ENCODE measurements around the gene SCN2A. TPM values are rescaled to one million over a fixed set of nuclear protein-coding genes. Genes with fewer than 3 reads are reported as not detected.

Gene SCN2A
- total RNA-seq, 1 donor from 2014 or later: 0.35 TPM

DNA sequence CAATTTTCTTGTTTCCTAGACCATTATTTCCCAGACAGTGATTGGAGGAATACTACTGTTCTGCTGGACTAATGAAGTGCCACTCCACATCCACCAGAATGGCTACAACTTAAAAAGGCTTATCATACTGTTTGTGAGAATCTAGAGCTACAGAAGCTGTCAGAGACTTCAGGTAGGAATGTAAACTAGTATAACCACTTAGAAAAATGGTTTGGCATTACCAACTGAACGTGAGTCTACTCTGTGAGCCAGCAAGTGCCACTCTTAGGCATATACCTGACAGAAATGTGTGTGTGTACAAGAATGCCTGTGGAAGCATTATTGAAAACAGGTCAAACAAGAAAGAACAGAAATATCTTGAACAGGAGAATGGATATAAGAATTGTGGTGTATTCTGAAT, 31.1 kb upstream of the SCN2A start:
- H3K4me3 ChIP-seq: no peak overlapping the region
- no peaks in the 10 kb centered on the region for H3K27me3 ChIP-seq (ENCODE audit: low read depth)
- H3K4me1 ChIP-seq: no peaks in the 10 kb centered on the region
- intact Hi-C loops (cut with DNase I): loop anchor here (10.0 kb wide), 1 partner anchor 193 kb away; no protein-coding TSS in a partner anchor
- DNase-seq: no peak
- H3K36me3 ChIP-seq: no peaks in the 10 kb centered on the region
- H3K27ac ChIP-seq: no peak overlapping the region
- peak; percentile 50 to 72 for ATAC-seq
- TF ChIP-seq, protein P1, sequence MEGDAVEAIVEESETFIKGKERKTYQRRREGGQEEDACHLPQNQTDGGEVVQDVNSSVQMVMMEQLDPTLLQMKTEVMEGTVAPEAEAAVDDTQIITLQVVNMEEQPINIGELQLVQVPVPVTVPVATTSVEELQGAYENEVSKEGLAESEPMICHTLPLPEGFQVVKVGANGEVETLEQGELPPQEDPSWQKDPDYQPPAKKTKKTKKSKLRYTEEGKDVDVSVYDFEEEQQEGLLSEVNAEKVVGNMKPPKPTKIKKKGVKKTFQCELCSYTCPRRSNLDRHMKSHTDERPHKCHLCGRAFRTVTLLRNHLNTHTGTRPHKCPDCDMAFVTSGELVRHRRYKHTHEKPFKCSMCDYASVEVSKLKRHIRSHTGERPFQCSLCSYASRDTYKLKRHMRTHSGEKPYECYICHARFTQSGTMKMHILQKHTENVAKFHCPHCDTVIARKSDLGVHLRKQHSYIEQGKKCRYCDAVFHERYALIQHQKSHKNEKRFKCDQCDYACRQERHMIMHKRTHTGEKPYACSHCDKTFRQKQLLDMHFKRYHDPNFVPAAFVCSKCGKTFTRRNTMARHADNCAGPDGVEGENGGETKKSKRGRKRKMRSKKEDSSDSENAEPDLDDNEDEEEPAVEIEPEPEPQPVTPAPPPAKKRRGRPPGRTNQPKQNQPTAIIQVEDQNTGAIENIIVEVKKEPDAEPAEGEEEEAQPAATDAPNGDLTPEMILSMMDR (IDR thresholded peaks at IDR 0.05): no peak
- no peaks in the 10 kb centered on the region for H3K9me3 ChIP-seq

DNA sequence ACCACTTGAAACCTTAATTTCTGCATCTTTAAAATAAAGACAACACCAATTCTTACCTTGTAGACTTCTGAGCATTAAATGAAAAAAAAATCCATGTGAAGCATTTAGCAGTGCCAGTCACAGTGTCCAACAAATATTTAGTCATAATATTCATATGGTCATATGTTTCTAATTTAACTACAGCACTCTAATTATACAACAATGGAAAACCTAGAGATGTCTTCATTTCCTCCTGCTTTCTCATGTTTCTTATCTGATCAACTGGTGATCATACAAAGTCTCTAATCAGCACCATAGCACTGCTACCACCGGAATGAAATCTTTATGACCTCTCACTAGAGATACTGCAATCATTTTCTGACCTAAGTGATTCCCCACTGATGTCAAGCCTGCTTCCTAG, 25.1 kb upstream of the SCN2A start:
- no peaks in the 10 kb centered on the region for H3K4me1 ChIP-seq
- TF ChIP-seq, protein P1 (IDR thresholded peaks at IDR 0.05): no peak
- no peak overlapping the region for H3K27ac ChIP-seq
- H3K27me3 ChIP-seq (ENCODE audit: low read depth): no peaks in the 10 kb centered on the region
- no peaks in the 10 kb centered on the region for H3K9me3 ChIP-seq
- H3K4me3 ChIP-seq: no peak overlapping the region
- intact Hi-C loops (cut with DNase I): no loop called here
- ATAC-seq (no peak), DNase-seq (no peak)
- H3K36me3 ChIP-seq: no peaks in the 10 kb centered on the region

DNA sequence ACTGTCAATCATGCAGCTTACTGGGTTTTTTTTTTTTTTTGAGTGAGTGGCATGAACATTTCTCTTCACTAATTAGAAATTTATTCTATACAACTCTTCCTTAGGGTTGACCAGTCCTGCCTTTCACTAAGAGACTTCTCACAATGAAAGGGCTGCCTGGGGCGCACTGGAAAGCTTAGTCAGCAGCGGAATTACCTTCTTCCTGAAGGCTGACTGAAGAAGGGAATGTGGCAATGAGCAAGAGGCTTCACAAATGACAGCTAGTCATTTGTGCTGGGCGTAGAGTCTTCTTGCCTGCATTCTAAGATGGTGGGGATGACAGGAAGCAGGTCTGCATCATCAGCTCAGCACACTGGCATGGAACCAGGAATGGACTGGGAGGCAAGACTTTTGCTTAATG, 19.7 kb upstream of the SCN2A start:
- no peak overlapping the region for H3K27ac ChIP-seq
- ATAC-seq (no peak), DNase-seq (no peak)
- no peaks in the 10 kb centered on the region for H3K36me3 ChIP-seq
- H3K27me3 ChIP-seq (ENCODE audit: low read depth): no peaks in the 10 kb centered on the region
- no peaks in the 10 kb centered on the region for H3K4me1 ChIP-seq
- TF ChIP-seq, protein P1 (IDR thresholded peaks at IDR 0.05): no peak
- no peak overlapping the region for H3K4me3 ChIP-seq
- H3K9me3 ChIP-seq: no peaks in the 10 kb centered on the region
- intact Hi-C loops (cut with DNase I): no loop called here

DNA sequence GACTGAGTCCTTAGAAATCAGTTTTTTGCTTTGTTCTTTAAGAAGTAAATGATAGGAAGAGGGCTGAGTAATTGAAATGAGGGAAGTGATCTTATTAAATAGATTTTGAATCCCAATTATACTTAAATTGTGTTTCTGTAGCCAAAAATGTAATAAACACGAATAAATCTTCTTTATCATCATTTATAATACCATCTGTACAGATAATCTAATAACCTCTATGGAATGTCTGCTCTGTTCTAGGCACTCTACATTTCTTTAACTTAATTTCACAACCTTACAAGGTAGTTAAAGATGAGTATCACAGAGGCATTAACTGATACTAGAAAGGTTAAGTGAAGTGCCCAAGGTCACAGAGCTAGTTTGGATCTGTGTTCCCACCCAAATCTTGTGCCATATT, 14.3 kb upstream of the SCN2A start:
- Histone ChIP-seq H3K4me1 (no peaks in the 10 kb centered on the region), H3K4me3 (no peak overlapping the region), H3K9me3 (no peaks in the 10 kb centered on the region), H3K27me3 (ENCODE audit: low read depth) (no peaks in the 10 kb centered on the region), H3K27ac (no peak overlapping the region), H3K36me3 (no peaks in the 10 kb centered on the region)
- intact Hi-C loops (cut with DNase I): no loop called here
- ATAC-seq (no peak), DNase-seq (no peak)
- TF ChIP-seq, protein P1 (IDR thresholded peaks at IDR 0.05): no peak

DNA sequence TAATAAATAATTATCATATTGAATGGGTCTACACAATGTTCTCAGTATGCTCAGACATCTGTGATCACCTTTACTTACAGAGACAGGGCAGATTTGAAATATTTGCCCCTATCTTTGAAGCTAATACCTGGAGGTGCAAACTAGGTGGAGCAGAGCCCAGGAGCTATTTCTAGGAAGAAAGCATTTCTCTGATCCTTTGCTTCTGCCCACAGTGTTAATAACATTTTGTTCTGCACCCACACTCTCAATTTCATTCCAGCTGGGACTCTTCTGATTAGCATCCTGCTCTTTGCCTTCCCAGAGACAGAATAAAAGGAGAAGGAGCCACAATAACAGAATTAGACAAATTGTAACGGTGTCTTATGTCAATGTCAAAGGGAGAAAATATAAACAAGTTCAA, 11.6 kb upstream of the SCN2A start:
- DNase-seq (no peak), ATAC-seq (no peak)
- Histone ChIP-seq H3K36me3 (no peaks in the 10 kb centered on the region), H3K27ac (no peak overlapping the region), H3K4me1 (no peaks in the 10 kb centered on the region), H3K9me3 (no peaks in the 10 kb centered on the region), H3K27me3 (ENCODE audit: low read depth) (no peaks in the 10 kb centered on the region), H3K4me3 (no peak overlapping the region)
- intact Hi-C loops (cut with DNase I): no loop called here
- TF ChIP-seq, protein P1 (IDR thresholded peaks at IDR 0.05): no peak

DNA sequence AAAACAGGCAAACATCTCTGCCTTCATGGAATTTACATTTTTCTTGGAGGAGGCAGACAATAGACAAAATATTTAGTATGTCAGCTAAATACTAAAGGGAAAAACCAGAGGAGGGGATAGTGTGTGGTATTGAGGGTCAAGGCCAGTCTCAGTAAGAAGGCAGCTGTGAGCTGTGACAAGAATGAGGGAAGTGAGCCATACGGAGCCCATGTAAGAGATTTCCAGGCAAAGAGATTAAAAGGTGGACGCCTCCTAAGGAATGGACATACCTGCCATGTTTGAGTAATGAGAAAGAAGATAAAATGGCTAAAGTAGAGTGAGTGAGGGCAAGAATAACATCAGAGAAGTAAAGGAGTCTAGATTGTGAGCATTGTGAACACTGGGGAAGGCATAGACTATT, 2.2 kb upstream of the SCN2A start:
- Histone ChIP-seq H3K4me1 (no peaks in the 10 kb centered on the region), H3K27ac (no peak overlapping the region), H3K27me3 (ENCODE audit: low read depth) (no peaks in the 10 kb centered on the region), H3K9me3 (no peaks in the 10 kb centered on the region), H3K4me3 (no peak overlapping the region), H3K36me3 (no peaks in the 10 kb centered on the region)
- TF ChIP-seq, protein P1 (IDR thresholded peaks at IDR 0.05): no peak
- DNase-seq (no peak), ATAC-seq (no peak)
- intact Hi-C loops (cut with DNase I): no loop called here
